B cell (primary cell): Measurements from ENCODE around the gene S100A13.

Source experiments
- EZH2 ChIP-seq: IDR thresholded peaks from 2 replicates; pipeline ENCODE4 v1.6.1; 2012; ENCODE audit warnings: borderline replicate concordance, low read depth, mild to moderate bottlenecking, moderate library complexity, low read length; ENCODE audit not compliant: insufficient read depth, poor library complexity, severe bottlenecking
- TF ChIP-seq, protein P1 (sequence below): fragments of 200-600 bp; IDR thresholded peaks from one replicate; pipeline ENCODE4 v1.8.0; 2022; ENCODE audit warnings: antibody characterized with exemption, mild to moderate bottlenecking

GRCh38 chr1:153626477-153626903 lies 815 bp downstream of the S100A13 start:
- TF ChIP-seq, protein P1, sequence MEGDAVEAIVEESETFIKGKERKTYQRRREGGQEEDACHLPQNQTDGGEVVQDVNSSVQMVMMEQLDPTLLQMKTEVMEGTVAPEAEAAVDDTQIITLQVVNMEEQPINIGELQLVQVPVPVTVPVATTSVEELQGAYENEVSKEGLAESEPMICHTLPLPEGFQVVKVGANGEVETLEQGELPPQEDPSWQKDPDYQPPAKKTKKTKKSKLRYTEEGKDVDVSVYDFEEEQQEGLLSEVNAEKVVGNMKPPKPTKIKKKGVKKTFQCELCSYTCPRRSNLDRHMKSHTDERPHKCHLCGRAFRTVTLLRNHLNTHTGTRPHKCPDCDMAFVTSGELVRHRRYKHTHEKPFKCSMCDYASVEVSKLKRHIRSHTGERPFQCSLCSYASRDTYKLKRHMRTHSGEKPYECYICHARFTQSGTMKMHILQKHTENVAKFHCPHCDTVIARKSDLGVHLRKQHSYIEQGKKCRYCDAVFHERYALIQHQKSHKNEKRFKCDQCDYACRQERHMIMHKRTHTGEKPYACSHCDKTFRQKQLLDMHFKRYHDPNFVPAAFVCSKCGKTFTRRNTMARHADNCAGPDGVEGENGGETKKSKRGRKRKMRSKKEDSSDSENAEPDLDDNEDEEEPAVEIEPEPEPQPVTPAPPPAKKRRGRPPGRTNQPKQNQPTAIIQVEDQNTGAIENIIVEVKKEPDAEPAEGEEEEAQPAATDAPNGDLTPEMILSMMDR, result no peak
- TF ChIP-seq EZH2, result no peak
